ENCODE data around the gene IWS1.

- TF ChIP-seq POLR2A (IDR thresholded peaks at IDR 0.05) = no peak
- TF ChIP-seq, protein P1, sequence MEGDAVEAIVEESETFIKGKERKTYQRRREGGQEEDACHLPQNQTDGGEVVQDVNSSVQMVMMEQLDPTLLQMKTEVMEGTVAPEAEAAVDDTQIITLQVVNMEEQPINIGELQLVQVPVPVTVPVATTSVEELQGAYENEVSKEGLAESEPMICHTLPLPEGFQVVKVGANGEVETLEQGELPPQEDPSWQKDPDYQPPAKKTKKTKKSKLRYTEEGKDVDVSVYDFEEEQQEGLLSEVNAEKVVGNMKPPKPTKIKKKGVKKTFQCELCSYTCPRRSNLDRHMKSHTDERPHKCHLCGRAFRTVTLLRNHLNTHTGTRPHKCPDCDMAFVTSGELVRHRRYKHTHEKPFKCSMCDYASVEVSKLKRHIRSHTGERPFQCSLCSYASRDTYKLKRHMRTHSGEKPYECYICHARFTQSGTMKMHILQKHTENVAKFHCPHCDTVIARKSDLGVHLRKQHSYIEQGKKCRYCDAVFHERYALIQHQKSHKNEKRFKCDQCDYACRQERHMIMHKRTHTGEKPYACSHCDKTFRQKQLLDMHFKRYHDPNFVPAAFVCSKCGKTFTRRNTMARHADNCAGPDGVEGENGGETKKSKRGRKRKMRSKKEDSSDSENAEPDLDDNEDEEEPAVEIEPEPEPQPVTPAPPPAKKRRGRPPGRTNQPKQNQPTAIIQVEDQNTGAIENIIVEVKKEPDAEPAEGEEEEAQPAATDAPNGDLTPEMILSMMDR (IDR thresholded peaks at IDR 0.05) = no peak
These were observed 19.8 kb downstream of the IWS1 start for GRCh38 chr2:127506510-127506909.
